Measurements from ENCODE around the gene GGTA1.
"Not testable (repeated sequence)": the region's sequence is repeated elsewhere in the genome, so short reads cannot be mapped to it uniquely, and the experiment has no call there.

Gene GGTA1

DNA sequence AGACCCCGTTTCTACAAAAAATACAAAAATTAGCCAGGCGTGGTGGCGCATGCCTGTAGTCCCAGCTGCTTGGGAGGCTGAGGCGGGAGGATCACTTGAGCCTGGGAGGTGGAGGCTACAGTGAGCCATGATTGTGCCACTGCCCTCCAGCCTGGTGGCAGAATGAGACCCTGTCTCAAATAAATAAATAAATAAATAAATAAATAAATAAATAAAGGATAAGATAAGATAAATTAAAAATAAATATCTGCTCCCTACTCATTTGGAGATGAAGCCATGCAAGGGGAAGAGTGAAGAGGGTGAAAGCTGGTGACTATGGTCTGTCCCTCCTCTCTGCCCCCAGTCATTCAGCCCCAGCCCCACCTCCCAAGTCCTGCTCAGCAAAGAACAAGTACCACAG is 41.2 kb downstream of the GGTA1 start:
- DNase-seq (ENCODE audit: low spot score), result not testable (repeated sequence)

GRCh38 chr9:121455527-121456239 is 44.0 kb downstream of the GGTA1 start:
- DNase-seq (ENCODE audit: low spot score), result no peak

DNA sequence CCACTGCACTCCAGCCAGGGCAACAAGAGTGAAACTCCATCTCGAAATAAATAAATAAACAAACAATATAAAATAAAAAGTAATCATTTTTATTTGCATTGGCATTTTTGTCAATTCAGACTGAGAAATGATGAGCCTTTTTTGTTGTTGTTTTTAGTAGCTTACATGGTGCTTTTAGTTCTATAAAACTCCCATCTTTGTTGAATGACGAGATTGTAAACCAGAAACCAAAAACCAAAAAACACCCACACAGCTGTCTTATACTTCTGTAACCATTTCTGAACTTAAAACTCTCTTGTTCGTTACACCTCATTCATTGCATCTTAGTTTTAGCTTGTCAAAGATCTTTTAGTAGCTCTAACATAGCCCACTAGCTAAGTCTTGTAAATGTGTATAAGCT is 44.7 kb downstream of the GGTA1 start:
- DNase-seq (ENCODE audit: low spot score), result no peak

DNA sequence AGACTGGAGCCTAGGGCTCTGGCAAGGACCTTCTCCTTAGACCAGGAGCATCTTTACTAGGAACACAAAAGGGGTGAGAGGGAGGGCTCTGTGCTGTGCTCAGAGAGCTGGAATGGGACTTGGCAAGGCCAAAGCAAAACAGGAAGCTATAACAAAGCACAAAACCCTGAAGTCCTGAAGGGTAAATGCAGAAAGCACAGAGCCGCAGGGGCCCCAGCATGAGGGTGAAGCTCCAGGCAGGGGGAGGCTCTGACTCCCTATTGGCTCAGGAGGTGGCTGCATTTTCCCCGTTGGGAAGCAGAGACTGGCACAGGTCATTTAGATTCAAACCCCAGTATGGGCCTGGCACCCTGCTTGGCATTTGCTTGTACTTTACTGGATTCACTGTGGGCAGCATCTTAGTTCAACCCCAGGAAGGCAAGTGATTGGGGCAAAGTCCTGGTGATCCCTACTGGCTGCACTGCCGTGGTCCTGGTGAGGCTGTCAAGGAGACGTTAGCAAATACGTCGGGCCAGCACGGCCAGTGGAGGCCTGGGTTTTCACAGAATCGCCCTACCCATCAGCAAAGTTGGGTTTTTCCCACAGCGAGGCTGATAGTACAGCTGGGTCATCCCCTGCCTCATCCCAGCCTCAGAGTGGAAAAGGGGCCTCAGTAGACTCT is 46.3 kb downstream of the GGTA1 start:
- DNase-seq (ENCODE audit: low spot score), result no peak

DNA sequence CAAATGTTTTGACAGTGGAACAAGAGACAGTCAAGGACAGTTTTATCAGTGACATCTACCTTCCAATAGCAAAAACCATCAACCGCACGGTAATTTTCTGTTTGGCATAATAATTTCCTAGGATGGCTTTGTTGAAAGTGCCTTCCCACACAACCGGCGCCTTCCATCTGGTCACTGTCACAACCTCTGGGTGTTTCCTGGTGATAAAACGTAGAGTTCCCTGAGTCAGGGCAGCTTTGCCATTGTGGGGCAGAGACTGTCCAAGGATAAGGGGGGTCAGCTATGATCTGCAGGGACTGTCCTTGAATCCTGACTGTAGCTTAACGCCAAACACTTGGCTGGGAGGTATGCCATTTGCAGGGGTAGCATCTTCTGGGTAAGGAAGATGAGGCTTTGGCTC is 47.6 kb downstream of the GGTA1 start:
- DNase-seq (ENCODE audit: low spot score), result no peak

DNA sequence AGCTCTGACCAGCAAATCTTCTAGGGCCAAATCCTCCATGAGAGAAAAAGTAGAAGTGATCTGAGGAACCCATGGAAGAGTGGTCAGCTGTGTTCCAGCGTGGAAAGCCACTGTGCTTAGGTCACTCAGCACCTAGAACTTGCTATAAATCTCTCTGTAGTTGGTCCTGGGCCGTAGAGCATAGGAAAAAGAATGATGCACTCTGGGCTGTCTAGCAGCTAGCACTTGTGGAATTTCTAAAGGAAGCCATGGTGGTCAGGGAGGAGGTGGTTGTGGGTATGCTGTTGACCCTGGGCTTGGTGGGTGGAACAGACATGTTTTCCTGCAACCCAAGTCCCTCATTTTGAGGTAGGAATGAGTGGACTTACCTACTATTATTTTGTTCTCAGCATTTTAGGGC is 48.1 kb downstream of the GGTA1 start:
- no peak for DNase-seq (ENCODE audit: low spot score)

GRCh38 chr9:121450241-121450640 is 49.4 kb downstream of the GGTA1 start:
- no peak for DNase-seq (ENCODE audit: low spot score)

DNA sequence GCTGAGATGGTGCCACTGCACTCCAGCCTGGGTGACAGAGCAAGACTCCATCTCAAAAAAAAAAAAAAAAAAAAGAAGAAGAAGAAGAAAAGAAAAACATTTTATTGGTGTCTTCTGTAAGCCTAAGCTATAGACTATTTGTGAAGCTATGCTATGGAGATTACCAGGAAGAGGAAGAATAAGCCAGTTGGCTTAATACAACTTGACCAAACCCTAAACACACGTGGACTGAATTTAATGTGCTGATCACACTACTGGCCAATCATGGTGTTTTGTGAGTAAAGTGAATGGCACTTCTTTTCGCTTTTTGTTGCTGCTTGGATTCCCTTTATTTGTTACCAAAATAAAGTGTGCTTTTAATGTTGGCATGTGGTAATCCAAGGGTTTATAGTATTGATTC is 49.9 kb downstream of the GGTA1 start:
- no peak for DNase-seq (ENCODE audit: low spot score)

DNA sequence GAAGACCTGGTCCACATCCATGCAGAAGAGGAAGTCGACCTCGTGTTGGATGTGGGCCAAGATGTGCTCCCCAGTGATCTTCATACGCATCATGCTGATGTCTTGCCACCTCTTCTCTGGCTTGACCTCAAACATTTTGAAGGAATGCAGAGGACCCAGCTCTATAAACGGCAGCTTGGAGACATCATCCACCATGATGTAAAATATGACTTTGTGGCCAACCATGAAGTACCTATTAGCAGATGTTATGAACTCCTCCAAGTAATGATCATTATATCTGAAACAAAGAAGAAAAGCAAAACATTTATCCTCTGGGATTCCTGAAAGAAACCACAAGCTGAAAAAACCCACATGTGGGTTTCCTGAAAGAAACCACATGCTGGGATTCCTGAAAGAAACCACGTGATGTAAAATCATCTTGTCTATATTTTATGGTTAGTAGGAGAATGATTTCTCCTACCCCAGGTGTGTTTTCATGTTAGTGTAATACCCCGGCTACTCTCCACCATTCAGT is 52.3 kb downstream of the GGTA1 start:
- DNase-seq (ENCODE audit: low spot score), result no peak

DNA sequence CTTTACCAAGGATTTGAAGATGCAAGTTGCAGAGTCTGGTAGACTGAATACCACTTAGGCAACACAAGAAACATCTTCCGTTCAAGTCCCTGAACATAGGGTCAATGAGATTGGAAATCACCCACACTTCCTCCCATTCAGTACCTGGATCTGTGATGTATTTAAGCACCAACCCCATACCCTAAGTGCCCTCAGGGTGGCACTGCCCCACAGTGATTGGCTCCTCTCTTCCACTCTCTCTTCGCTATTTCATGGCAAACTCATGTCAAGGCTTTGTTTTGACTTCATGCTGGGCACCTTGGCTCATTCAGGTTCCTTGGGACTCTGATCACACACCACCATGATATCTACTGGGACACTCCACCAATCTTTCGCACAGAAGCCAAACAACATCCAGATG is 53.7 kb downstream of the GGTA1 start:
- no peak for DNase-seq (ENCODE audit: low spot score)

DNA sequence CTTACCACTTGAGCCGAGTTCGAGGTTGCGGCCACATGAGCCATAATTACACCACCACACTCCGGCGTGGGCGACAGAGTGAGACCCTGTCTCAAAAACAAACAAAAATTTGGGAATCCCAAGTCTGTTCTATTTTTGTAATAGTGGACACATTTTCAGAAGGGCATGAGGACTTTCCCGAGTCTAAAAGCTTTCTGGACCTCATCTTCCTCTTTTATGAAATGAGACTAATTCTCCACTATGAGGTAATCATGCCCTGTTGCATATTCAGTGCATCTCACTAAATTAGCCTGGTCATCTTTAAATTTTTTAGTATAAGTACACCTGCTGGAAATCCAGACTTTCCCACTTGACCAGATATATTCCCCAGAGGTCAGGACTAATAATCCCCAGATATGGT is 55.7 kb downstream of the GGTA1 start:
- no peak for DNase-seq (ENCODE audit: low spot score)

DNA sequence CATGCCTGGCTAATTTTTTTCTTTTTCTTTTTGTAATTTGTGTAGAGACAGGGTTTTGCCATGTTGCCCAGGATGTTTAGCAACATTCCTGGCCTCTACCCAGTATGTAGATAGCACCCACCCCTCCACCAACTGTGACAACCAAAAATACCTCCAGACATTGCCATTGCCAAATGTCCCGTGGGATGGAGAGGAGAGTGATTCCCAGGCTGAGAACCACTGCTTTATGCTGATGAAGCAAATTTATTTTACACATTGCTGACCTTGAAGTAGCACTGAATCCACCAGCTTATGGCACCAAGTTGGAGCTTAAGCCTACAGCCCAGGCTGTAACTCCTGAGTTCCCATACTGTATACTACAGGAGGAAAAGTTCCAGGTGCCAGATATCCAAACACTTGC is 58.5 kb downstream of the GGTA1 start:
- DNase-seq (ENCODE audit: low spot score), result no peak

DNA sequence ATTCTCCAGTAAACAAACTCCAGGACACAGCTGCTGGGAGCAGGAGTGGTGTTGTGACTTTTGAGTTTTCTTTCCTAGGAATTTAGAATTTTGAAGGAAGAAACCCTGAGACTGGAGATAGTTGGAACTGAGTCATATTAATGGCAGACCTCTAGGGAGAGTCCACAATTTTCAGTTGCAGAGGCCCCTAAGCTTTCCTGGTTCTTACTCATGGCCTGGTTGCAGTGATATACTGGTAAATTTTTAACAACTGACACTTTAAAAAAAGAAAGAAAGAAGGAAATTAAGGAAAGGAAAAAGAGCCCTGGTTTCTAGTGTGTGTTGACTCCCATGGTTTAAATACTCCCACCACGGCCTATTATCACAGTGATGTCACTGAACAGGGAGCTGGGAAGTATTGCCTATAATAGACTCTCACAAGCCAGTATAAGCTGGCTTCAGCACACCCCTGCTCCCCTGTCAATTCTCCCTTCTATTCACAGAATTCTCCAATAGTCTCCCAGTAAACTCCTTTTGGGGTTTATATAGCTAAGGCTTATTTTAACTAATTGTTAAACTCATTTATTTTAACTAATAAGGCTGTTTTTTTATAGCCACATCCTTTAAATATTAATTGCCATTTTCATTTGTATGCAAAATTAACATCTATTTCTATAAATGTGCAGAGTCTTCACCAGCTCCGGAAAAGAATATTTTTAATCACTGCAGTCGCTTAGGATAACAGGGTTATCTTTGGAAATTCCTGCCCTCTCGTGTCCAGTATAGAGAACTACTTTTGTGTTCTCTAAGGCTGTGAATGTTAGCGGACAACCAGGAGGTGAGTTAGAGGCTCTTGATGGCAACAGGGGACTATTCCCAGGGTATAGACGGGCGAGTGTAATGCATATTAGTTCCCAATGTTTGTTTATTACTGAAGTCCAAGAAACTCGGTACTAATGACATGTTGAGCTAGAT is 59.7 kb downstream of the GGTA1 start:
- DNase-seq (ENCODE audit: low spot score), result no peak

- DNase-seq (ENCODE audit: low spot score), result no peak
Observed at GRCh38 chr9:121439016-121439415, 60.6 kb downstream of the GGTA1 start.

- no peak for DNase-seq (ENCODE audit: low spot score)
Observed at GRCh38 chr9:121437891-121438290, 61.8 kb downstream of the GGTA1 start.

DNA sequence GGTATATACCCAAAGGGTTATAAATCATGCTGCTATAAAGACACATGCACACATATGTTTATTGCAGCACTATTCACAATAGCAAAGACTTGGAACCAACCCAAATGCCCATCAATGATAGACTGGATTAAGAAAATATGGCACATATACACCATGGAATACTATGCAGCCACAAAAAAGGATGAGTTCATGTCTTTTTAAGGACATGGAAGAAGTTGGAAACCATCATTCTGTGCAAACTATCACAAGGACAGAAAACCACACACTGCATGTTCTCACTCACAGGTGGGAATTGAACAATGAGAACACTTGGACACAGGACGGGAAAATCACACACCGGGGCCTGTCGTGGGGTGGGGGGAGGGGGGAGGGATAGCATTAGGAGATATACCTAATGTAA is 62.6 kb downstream of the GGTA1 start:
- DNase-seq (ENCODE audit: low spot score), result not testable (repeated sequence)

- no peak for DNase-seq (ENCODE audit: low spot score)
Observed at GRCh38 chr9:121434969-121435368, 64.7 kb downstream of the GGTA1 start.

GRCh38 chr9:121427899-121428298 is 71.7 kb downstream of the GGTA1 start:
- DNase-seq (ENCODE audit: low spot score), result no peak

- no peak for DNase-seq (ENCODE audit: low spot score)
Observed at GRCh38 chr9:121424024-121424432, 75.6 kb downstream of the GGTA1 start.

DNA sequence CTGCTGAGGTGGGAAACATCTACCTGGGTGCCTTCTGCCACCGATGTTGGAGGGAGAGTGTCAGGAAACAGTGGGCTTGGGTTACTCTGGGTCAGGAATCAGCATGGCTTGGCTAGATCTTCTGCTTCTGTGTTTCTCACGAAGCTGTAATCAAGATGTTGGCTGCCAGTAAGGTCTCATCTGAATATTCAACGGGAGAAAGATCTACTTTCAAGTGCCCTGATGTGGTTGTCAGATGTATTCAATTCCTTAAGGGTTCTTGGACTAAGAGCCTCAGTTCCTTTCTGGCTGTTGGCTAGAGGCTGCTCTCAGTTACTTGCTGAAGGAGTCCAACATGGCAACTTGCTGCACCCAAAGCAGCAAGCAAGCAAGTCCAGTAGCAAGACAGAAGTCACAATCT is 87.7 kb downstream of the GGTA1 start:
- DNase-seq (ENCODE audit: low spot score), result no peak

DNA sequence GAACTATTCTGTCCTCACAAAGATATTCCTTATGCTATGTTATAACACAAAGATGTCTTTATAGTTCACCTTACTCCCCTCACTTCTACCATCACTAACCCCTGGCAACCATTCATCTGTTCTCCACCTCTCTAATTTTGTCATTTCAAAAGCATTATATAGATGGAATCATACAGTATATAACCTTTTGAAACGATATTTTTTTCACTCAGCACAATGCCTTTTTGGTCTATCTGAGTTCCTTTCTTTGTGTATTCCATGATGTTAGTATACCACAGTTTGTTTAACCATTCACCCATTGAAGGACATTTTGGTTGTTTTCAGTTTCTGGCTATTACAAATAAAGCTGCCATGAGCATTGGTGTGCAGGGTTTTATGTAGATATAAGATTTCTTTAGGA is 93.7 kb downstream of the GGTA1 start:
- no peak for DNase-seq (ENCODE audit: low spot score)
